ENCODE results near the gene SLC37A1.

DNA sequence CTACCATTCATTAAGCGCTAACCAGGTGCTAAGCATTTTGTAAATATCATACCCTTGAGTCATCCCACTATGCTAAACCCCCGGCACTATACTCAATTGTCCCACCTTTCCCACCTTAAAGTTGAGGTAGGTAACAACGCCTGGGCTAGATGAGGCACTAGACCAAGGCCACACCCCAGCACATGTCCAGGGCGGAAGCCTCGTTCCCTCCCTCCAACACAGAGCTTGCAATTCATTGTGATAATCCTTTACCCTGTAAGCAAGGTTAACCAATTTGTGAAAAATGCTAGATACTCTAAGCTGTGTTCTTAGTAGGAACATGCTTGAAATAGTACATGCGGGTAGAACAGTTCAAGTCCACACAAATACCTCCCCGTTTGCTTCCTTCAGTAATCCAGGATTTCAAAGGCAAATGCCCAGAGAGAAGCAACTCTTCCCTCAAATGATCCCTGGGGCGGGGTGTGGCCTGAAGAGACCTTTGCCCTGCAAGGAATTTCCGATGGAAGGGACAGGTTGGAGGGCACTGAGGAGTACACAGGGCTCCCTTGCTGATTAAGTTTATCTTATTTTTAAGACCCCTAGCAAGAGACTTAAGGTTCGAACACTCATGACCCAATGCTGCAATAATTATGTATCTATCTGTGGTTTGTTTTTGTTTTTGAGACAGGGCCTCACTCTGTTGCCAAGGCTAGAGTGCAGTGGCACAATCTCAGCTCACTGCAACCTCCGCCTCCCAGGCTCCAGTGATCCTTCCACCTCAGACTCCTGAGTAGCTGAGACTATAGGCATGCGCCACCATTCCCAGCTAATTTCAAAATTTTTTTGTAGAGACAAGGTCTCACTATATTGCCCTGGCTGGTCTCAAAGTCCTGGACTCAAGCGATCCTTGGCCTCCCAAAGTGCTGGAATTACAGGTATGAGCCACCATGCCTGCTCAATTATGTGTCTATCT lies 20.3 kb upstream of the SLC37A1 start:
- TF ChIP-seq, protein P1, sequence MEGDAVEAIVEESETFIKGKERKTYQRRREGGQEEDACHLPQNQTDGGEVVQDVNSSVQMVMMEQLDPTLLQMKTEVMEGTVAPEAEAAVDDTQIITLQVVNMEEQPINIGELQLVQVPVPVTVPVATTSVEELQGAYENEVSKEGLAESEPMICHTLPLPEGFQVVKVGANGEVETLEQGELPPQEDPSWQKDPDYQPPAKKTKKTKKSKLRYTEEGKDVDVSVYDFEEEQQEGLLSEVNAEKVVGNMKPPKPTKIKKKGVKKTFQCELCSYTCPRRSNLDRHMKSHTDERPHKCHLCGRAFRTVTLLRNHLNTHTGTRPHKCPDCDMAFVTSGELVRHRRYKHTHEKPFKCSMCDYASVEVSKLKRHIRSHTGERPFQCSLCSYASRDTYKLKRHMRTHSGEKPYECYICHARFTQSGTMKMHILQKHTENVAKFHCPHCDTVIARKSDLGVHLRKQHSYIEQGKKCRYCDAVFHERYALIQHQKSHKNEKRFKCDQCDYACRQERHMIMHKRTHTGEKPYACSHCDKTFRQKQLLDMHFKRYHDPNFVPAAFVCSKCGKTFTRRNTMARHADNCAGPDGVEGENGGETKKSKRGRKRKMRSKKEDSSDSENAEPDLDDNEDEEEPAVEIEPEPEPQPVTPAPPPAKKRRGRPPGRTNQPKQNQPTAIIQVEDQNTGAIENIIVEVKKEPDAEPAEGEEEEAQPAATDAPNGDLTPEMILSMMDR (conservative IDR thresholded peaks at IDR 0.05), result no peak
- TF ChIP-seq ZFX (IDR thresholded peaks at IDR 0.05), result no peak

Data from C4-2B (cell line).